ENCODE data around the gene PAM.

PAM gene

DNA sequence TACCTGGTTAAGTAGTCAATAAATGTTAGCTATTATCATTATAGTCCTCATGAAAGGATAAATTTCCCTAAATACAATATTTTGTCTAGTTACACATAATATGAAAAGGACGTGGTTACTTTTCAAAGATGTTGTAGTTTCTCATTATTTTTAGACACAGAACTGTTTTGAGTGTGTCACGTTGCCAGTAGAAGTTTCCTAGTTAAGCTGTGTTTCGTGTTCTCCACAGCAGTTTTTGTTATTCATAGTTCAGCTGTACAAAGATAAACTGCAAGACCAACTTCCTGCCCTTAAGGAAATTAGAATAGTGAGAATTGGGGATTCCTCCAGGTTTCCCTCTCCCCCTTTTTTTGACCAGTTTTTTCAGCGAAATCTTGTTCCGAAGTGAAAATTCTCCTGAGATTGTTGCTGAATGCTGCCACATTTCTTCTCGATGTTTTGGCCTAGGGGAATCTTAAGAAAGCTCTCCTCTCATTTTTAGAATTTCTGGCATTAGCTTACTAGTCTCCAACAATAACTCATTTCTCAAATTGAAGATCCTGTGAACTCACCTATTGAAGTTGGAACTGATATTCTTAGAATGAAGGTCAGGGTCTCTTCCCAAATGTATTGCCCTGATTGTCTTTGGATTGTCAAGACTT, 176.1 kb downstream of the PAM start:
- H3K4me3 ChIP-seq (ENCODE audit: low read depth in 1 of 2, low read length in 2 of 2): no peak overlapping the region
- H3K36me3 ChIP-seq (ENCODE audit: insufficient read depth, low read length): peaks cover 11% of the 10 kb centered on the region
- H3K27ac ChIP-seq (ENCODE audit: low read depth, low read length): no peak overlapping the region
- H3K27me3 ChIP-seq (ENCODE audit: control insufficient read depth in 1 of 2, insufficient read depth in 2 of 2, low read length in 2 of 2): no peaks in the 10 kb centered on the region
- no peaks in the 10 kb centered on the region for H3K9me3 ChIP-seq (ENCODE audit: low read length)
- no peaks in the 10 kb centered on the region for H3K4me1 ChIP-seq (ENCODE audit: insufficient read depth, low read length)
- no peak overlapping the region for H3K9ac ChIP-seq (ENCODE audit: low read length)

DNA sequence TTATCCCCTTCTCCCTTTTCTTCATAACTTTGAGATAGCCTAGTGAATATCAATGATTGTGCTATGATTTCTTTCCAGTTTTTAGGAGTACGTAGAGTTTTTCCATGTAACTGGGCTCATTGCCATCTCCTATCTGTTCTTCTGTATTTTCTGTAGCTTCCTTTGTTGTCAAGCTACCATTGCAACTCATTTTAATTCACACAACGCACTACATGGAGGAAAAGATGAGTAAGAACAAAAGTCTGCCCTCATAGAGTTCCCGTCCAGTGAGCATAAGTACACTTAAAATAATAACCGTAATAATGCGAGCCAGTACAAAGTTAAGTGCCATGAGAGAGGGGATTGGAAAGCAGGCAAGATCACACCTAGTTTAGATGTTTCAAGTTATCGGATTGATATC, 177.7 kb downstream of the PAM start:
- Histone ChIP-seq H3K27me3 (ENCODE audit: control insufficient read depth in 1 of 2, insufficient read depth in 2 of 2, low read length in 2 of 2) (no peaks in the 10 kb centered on the region), H3K9me3 (ENCODE audit: low read length) (no peaks in the 10 kb centered on the region), H3K36me3 (ENCODE audit: insufficient read depth, low read length) (no peaks in the 10 kb centered on the region), H3K4me3 (ENCODE audit: low read depth in 1 of 2, low read length in 2 of 2) (no peak overlapping the region), H3K9ac (ENCODE audit: low read length) (no peak overlapping the region), H3K4me1 (ENCODE audit: insufficient read depth, low read length) (no peaks in the 10 kb centered on the region), H3K27ac (ENCODE audit: low read depth, low read length) (no peak overlapping the region)

DNA sequence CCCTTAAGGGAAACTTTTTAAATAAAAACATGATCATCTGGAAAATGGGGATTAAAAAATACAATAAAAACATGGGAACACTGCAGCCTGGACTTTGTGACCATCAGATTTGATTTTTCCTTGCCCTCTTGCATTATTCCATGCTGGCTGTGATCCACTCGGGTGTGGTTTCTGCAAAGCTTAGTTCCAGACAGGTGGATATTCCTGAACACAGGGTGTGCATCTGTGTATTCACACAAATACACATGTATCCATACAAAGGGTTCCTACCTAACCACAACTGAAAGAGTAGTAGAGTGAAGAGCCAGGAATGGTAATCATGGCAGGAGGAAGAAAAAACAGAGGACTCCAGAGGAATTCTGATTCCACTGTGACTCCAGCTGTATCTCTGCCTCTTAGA, 178.2 kb downstream of the PAM start:
- Histone ChIP-seq H3K4me1 (ENCODE audit: insufficient read depth, low read length) (no peaks in the 10 kb centered on the region), H3K4me3 (ENCODE audit: low read depth in 1 of 2, low read length in 2 of 2) (no peak overlapping the region), H3K27ac (ENCODE audit: low read depth, low read length) (no peak overlapping the region), H3K36me3 (ENCODE audit: insufficient read depth, low read length) (no peaks in the 10 kb centered on the region), H3K9me3 (ENCODE audit: low read length) (no peaks in the 10 kb centered on the region), H3K9ac (ENCODE audit: low read length) (no peak overlapping the region), H3K27me3 (ENCODE audit: control insufficient read depth in 1 of 2, insufficient read depth in 2 of 2, low read length in 2 of 2) (no peaks in the 10 kb centered on the region)

DNA sequence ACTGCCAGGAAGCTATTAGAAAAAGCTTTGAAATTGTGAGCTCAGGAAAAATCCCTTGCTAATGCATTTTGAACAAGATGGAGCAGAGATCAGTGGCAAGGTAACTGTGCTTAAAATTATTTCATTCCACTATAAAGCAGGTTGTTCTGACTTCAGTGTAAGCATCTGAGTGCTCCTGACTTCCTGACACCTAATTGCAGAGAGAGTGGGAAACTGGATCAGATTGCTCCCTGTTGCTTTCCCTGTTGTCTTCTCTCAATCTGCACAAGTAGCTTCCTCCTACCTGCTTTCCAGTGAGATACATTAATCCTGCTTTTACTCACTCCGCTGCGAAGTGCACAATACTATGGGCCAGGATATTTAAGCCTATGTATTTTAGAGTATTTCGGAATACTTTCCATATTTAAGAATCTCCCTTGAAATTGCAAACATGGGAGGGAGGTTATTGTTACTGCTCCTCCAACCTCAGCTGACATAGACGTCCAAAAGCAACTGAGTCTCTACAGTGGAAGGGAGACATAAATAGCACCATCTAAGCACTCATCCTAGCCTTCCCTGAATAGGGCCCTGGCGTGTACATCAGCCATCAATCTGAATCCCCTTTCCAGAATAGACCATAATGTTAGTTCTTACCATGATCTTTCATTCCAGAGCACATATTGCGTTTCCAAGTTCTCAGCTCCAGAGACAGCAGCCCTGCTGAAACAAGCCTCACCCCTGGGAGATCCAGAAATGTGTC, 178.8 kb downstream of the PAM start:
- Histone ChIP-seq H3K27ac (ENCODE audit: low read depth, low read length) (no peak overlapping the region), H3K4me1 (ENCODE audit: insufficient read depth, low read length) (no peaks in the 10 kb centered on the region), H3K9me3 (ENCODE audit: low read length) (no peaks in the 10 kb centered on the region), H3K9ac (ENCODE audit: low read length) (no peak overlapping the region), H3K36me3 (ENCODE audit: insufficient read depth, low read length) (no peaks in the 10 kb centered on the region), H3K4me3 (ENCODE audit: low read depth in 1 of 2, low read length in 2 of 2) (no peak overlapping the region), H3K27me3 (ENCODE audit: control insufficient read depth in 1 of 2, insufficient read depth in 2 of 2, low read length in 2 of 2) (no peaks in the 10 kb centered on the region)

DNA sequence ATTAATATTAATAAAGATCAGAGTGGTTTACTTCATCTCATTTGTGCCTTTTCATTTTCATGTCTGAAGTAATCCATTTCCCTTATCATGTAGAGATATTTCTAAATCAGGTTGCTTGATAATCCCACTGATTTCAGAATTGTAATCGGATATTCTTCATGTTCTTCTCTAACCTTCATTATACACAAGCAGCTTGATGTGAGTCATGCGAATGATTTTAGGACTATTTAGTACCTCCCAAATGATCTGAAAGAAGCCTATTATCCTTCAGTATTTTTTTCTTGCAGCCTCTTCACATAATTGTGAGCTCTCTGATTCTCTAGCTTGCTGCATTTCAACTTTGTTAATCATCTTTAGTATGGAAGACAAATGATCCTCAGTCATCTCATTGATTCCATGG, 182.8 kb downstream of the PAM start:
- no peak overlapping the region for H3K4me3 ChIP-seq (ENCODE audit: low read depth in 1 of 2, low read length in 2 of 2)
- H3K27me3 ChIP-seq (ENCODE audit: control insufficient read depth in 1 of 2, insufficient read depth in 2 of 2, low read length in 2 of 2): no peaks in the 10 kb centered on the region
- H3K27ac ChIP-seq (ENCODE audit: low read depth, low read length): no peak overlapping the region
- H3K36me3 ChIP-seq (ENCODE audit: insufficient read depth, low read length): no peaks in the 10 kb centered on the region
- H3K9me3 ChIP-seq (ENCODE audit: low read length): no peaks in the 10 kb centered on the region
- no peak overlapping the region for H3K9ac ChIP-seq (ENCODE audit: low read length)
- H3K4me1 ChIP-seq (ENCODE audit: insufficient read depth, low read length): no peaks in the 10 kb centered on the region

DNA sequence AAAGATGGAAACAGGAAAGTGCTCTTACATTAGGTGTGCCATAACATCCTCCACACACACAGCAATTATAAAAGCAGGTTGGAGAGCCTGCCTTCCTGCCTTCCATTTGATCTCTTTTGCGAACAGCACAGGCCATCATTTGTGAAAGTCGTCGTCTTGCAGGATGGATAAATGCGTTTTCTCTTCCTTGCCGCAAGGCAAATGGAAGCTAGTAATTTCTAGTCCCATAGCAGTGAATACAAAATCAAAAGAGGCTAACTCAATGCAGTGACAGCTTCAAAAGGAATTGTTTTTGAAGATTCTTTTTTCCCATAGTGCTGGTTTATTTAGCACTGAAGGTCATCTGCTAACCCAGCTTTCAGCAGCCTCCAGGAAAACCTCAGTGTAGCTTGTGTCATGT, 186.0 kb downstream of the PAM start:
- no peaks in the 10 kb centered on the region for H3K9me3 ChIP-seq (ENCODE audit: low read length)
- H3K27ac ChIP-seq (ENCODE audit: low read depth, low read length): no peak overlapping the region
- H3K36me3 ChIP-seq (ENCODE audit: insufficient read depth, low read length): no peaks in the 10 kb centered on the region
- no peaks in the 10 kb centered on the region for H3K27me3 ChIP-seq (ENCODE audit: control insufficient read depth in 1 of 2, insufficient read depth in 2 of 2, low read length in 2 of 2)
- no peak overlapping the region for H3K9ac ChIP-seq (ENCODE audit: low read length)
- no peak overlapping the region for H3K4me3 ChIP-seq (ENCODE audit: low read depth in 1 of 2, low read length in 2 of 2)
- H3K4me1 ChIP-seq (ENCODE audit: insufficient read depth, low read length): no peaks in the 10 kb centered on the region

DNA sequence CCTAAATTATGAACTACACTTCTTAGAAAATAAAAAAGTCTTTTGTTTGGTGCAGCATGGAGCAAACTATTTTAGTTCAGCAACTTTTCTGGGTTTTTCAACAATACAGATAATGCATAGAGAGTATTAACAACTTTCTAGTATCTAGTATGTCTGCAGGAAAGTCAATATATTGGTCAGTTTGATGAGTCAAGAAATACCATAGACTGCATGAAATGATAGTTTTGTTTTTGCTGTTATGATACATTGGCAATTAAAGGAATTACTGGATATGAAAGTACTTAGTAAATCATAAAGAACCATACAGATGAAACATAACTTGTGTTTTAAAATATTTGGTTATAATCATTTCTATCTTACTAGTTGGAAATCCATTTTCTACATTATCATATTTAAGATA, 191.3 kb downstream of the PAM start:
- Histone ChIP-seq H3K27me3 (ENCODE audit: control insufficient read depth in 1 of 2, insufficient read depth in 2 of 2, low read length in 2 of 2) (no peaks in the 10 kb centered on the region), H3K27ac (ENCODE audit: low read depth, low read length) (no peak overlapping the region), H3K4me1 (ENCODE audit: insufficient read depth, low read length) (no peaks in the 10 kb centered on the region), H3K9me3 (ENCODE audit: low read length) (no peaks in the 10 kb centered on the region), H3K36me3 (ENCODE audit: insufficient read depth, low read length) (peaks cover 5% of the 10 kb centered on the region), H3K4me3 (ENCODE audit: low read depth in 1 of 2, low read length in 2 of 2) (no peak overlapping the region), H3K9ac (ENCODE audit: low read length) (no peak overlapping the region)

DNA sequence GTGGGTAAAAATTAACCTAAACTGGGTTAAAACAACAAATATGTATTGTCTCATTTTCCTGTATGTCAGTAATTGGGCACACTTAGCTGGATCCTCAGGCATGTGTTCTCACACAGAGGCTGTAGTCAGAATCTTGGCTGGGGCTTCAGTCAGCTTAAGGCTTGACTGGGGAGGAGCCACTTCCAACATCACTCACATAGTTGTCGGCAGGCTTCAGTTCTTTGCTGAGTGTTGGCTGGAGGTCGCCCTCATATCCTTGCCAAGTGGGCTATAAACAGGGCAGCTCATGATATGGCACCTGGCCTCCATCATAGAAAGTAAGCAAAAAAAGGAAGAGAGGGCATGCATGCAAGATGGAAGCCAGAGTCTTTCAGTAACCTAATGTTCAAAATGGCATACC, 191.9 kb downstream of the PAM start:
- Histone ChIP-seq H3K4me3 (ENCODE audit: low read depth in 1 of 2, low read length in 2 of 2) (no peak overlapping the region), H3K27me3 (ENCODE audit: control insufficient read depth in 1 of 2, insufficient read depth in 2 of 2, low read length in 2 of 2) (no peaks in the 10 kb centered on the region), H3K9ac (ENCODE audit: low read length) (no peak overlapping the region), H3K9me3 (ENCODE audit: low read length) (no peaks in the 10 kb centered on the region), H3K36me3 (ENCODE audit: insufficient read depth, low read length) (peaks cover 5% of the 10 kb centered on the region), H3K27ac (ENCODE audit: low read depth, low read length) (no peak overlapping the region), H3K4me1 (ENCODE audit: insufficient read depth, low read length) (no peaks in the 10 kb centered on the region)

DNA sequence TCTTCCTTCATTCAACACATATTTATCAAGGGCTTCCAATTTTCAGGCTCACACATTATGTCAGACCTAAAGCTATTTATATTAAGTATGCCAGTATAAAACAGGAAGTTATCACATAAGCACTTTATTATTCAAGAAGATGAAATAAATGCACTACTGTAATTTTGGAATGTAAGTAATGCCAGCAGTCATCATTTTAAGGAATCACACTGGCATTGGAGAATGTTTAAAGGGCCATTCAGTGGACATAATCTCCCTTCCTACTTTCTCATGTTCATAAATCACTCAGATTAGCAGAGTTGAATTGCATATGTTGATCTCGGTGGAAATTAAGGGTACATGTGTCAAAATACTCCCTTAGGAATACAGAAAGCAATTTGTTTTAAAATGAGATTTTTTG, 200.4 kb downstream of the PAM start:
- peaks cover 13% of the 10 kb centered on the region for H3K4me1 ChIP-seq (ENCODE audit: insufficient read depth, low read length)
- H3K27ac ChIP-seq (ENCODE audit: low read depth, low read length): no peak overlapping the region
- no peak overlapping the region for H3K4me3 ChIP-seq (ENCODE audit: low read depth in 1 of 2, low read length in 2 of 2)
- no peak overlapping the region for H3K9ac ChIP-seq (ENCODE audit: low read length)
- H3K9me3 ChIP-seq (ENCODE audit: low read length): no peaks in the 10 kb centered on the region
- H3K36me3 ChIP-seq (ENCODE audit: insufficient read depth, low read length): peaks cover 2% of the 10 kb centered on the region
- H3K27me3 ChIP-seq (ENCODE audit: control insufficient read depth in 1 of 2, insufficient read depth in 2 of 2, low read length in 2 of 2): no peaks in the 10 kb centered on the region

DNA sequence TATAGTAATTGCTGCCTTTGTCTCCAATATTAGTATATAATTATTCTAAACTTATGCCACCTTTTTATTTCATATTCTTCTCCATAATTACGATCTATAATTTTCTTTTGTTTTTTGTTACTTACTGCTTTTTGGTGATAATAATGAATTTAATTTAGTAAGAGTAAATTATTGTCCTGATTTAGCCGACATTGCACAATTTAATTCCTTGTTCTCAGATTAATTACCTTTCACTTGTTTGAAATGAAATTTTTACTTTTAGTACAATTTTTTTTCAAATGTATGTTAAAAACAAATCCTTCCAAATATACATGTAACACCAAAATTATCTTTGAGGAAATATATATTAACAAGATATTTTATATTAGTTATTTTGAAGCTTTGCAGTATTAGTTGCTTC, 201.5 kb downstream of the PAM start:
- H3K4me3 ChIP-seq (ENCODE audit: low read depth in 1 of 2, low read length in 2 of 2): no peak overlapping the region
- no peaks in the 10 kb centered on the region for H3K9me3 ChIP-seq (ENCODE audit: low read length)
- H3K27ac ChIP-seq (ENCODE audit: low read depth, low read length): no peak overlapping the region
- H3K27me3 ChIP-seq (ENCODE audit: control insufficient read depth in 1 of 2, insufficient read depth in 2 of 2, low read length in 2 of 2): no peaks in the 10 kb centered on the region
- H3K4me1 ChIP-seq (ENCODE audit: insufficient read depth, low read length): peaks cover 13% of the 10 kb centered on the region
- no peak overlapping the region for H3K9ac ChIP-seq (ENCODE audit: low read length)
- H3K36me3 ChIP-seq (ENCODE audit: insufficient read depth, low read length): no peaks in the 10 kb centered on the region

DNA sequence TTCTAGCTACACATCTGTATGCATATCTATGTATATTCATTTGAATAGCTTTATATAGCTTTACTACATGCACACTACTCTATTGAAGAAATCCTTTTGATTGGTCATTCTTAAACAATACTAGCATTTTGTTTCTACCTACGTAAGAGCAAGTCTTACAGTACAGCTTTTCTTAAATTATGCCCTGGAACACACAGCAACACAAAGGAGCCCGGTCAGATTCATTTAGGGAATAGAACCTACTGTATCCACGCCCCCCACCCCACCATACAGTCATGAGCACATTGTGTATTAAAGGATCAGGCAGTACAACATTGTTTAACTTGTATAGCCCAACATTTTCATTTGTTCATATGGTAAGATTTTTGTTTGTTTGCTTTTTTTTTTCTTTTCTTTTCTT, 202.0 kb downstream of the PAM start:
- Histone ChIP-seq H3K4me3 (ENCODE audit: low read depth in 1 of 2, low read length in 2 of 2) (no peak overlapping the region), H3K27ac (ENCODE audit: low read depth, low read length) (no peak overlapping the region), H3K36me3 (ENCODE audit: insufficient read depth, low read length) (no peaks in the 10 kb centered on the region), H3K9me3 (ENCODE audit: low read length) (no peaks in the 10 kb centered on the region), H3K9ac (ENCODE audit: low read length) (no peak overlapping the region), H3K27me3 (ENCODE audit: control insufficient read depth in 1 of 2, insufficient read depth in 2 of 2, low read length in 2 of 2) (no peaks in the 10 kb centered on the region), H3K4me1 (ENCODE audit: insufficient read depth, low read length) (peaks cover 13% of the 10 kb centered on the region)

DNA sequence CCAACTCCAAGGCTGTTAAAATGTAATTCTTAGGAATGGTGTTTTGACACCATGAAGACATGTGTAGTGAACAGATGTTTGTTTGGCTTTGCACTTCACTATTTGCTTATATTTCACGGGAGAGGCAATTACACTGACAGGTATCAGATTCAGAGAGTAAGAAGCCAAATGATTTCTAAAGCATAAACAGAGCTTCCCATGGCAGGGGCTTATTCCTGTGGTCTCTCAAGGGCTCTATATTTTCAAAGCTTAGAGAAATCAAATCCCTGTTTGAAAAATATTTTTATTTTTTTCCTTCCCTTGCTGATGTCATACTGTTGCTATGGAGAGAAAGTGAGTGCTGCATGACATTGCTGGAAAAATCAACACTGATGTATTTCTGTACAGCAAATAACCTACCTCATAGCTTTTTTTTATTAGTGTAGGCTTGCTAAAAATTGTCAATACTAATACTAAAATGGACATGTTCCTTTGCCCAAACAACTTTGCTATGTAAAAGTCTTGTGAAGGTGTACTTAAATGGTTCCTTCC, 203.4 kb downstream of the PAM start:
- Histone ChIP-seq H3K9ac (ENCODE audit: low read length) (no peak overlapping the region), H3K27me3 (ENCODE audit: control insufficient read depth in 1 of 2, insufficient read depth in 2 of 2, low read length in 2 of 2) (no peaks in the 10 kb centered on the region), H3K9me3 (ENCODE audit: low read length) (no peaks in the 10 kb centered on the region), H3K27ac (ENCODE audit: low read depth, low read length) (no peak overlapping the region), H3K36me3 (ENCODE audit: insufficient read depth, low read length) (peaks cover 7% of the 10 kb centered on the region), H3K4me3 (ENCODE audit: low read depth in 1 of 2, low read length in 2 of 2) (no peak overlapping the region), H3K4me1 (ENCODE audit: insufficient read depth, low read length) (peaks cover 13% of the 10 kb centered on the region)
